SK-N-SH (cell line): ENCODE data around the gene TIMP2. TPM values are rescaled to one million over a fixed set of nuclear protein-coding genes. Genes with fewer than 3 reads are reported as not detected.

ENCODE experiments used
- CTCF ChIA-PET: fragments of 300-600, 350-600 bp; formaldehyde crosslinking; extraction: SDS; loops from one replicate; lab custom pipeline; 2021; lab: Yijun Ruan, JAX
- POLR2A ChIA-PET: fragments of 350-600 bp; sonication (Branson Sonifier 250); formaldehyde crosslinking; extraction: SDS; loops from one replicate; lab custom pipeline; 2020; ENCODE audit warnings: antibody characterized with exemption, inconsistent platforms; lab: Yijun Ruan, JAX
- DNase-seq: peaks from one replicate; pipeline ENCODE4 v3.0.0; 2012
- H2AFZ ChIP-seq: fragments of 200-600 bp; sonication (generic); 2 replicates; pipeline ENCODE4 v1.8.1; 2016; ENCODE audit warnings: antibody characterized with exemption, mild to moderate bottlenecking, low read depth
- H3F3A ChIP-seq: fragments of 200-600 bp; sonication (generic); replicated peaks from 2 replicates; pipeline ENCODE3; 2016; ENCODE audit warnings: antibody characterized with exemption, mild to moderate bottlenecking; ENCODE audit not compliant: insufficient read depth
- H3K27ac ChIP-seq, 2 experiments: fragments of 200-500 bp in 1 of 2; fragments of 200-600 bp in 1 of 2; sonication (Bioruptor generic) in 1 of 2; sonication (generic), shearing (Covaris generic) in 1 of 2; 2 replicates each; pipeline versions ENCODE4 v1.5.1 to v1.6.1; 2014 to 2016; ENCODE audit warnings: low read depth in 2 of 2, inconsistent platforms in 1 of 2, low read length in 1 of 2, mild to moderate bottlenecking in 1 of 2, mixed read lengths in 1 of 2
- H3K27me3 ChIP-seq: fragments of 200-600 bp; sonication (generic), shearing (Covaris generic); 2 replicates; pipeline ENCODE4 v1.6.1; 2016; ENCODE audit warnings: mixed run types; ENCODE audit not compliant: insufficient read depth
- H3K36me3 ChIP-seq, 2 experiments: fragments of 200-500 bp in 1 of 2; fragments of 200-600 bp in 1 of 2; sonication (Bioruptor generic) in 1 of 2; sonication (generic) in 1 of 2; replicated peaks in 1 of 2; 2 replicates each; pipeline versions ENCODE3 to v1.5.1; 2014 to 2016; ENCODE audit warnings: low read length in 1 of 2, mild to moderate bottlenecking in 1 of 2; ENCODE audit not compliant: insufficient read depth in 2 of 2, control insufficient read depth in 1 of 2
- H3K4me1 ChIP-seq, 2 experiments: fragments of 200-500 bp in 1 of 2; fragments of 200-600 bp in 1 of 2; sonication (Bioruptor generic) in 1 of 2; sonication (generic), shearing (Covaris generic) in 1 of 2; 2 replicates each; pipeline versions ENCODE4 v1.5.1 to v1.6.1; 2014 to 2016; ENCODE audit warnings: low read depth in 1 of 2, low read length in 1 of 2, mixed run types in 1 of 2; ENCODE audit not compliant: insufficient read depth in 2 of 2, control insufficient read depth in 1 of 2
- H3K4me2 ChIP-seq: fragments of 200-600 bp; sonication (generic), shearing (Covaris generic); 2 replicates; pipeline ENCODE4 v1.6.1; 2017; ENCODE audit warnings: mixed run types
- H3K4me3 ChIP-seq, 2 experiments: fragments of 200-500 bp in 1 of 2; fragments of 200-600 bp in 1 of 2; sonication (Bioruptor generic) in 1 of 2; sonication (generic), shearing (Covaris generic) in 1 of 2; 2 replicates each; pipeline versions ENCODE4 v1.5.1 to v1.8.1; 2014 to 2016; ENCODE audit warnings: low read depth in 2 of 2, inconsistent platforms in 1 of 2, low read length in 1 of 2, mild to moderate bottlenecking in 1 of 2, mixed read lengths in 1 of 2, moderate library complexity in 1 of 2
- H3K79me2 ChIP-seq: fragments of 200-600 bp; sonication (generic); 2 replicates; pipeline ENCODE4 v1.8.1; 2017; ENCODE audit warnings: mild to moderate bottlenecking; ENCODE audit not compliant: insufficient read depth
- H3K9ac ChIP-seq: fragments of 200-600 bp; sonication (generic); 2 replicates; pipeline ENCODE4 v1.6.1; 2017; ENCODE audit warnings: mixed run types
- H3K9me2 ChIP-seq: fragments of 200-600 bp; sonication (generic); 2 replicates; pipeline ENCODE4 v1.6.1; 2017; ENCODE audit warnings: mixed run types
- H3K9me3 ChIP-seq: fragments of 200-600 bp; sonication (generic); 2 replicates; pipeline ENCODE4 v1.6.1; 2017; ENCODE audit warnings: mixed run types, mild to moderate bottlenecking, moderate library complexity
- H4K20me1 ChIP-seq: fragments of 200-600 bp; sonication (generic); 2 replicates; pipeline ENCODE4 v1.6.1; 2017; ENCODE audit warnings: mild to moderate bottlenecking, mixed run types; ENCODE audit not compliant: insufficient read depth
- CHD2 ChIP-seq: fragments of 150-350 bp; IDR thresholded peaks from 2 replicates; pipeline ENCODE4 v1.6.1; 2018; ENCODE audit warnings: low read length; ENCODE audit not compliant: partially characterized antibody
- EP300 ChIP-seq, 2 experiments: IDR thresholded peaks; 2 replicates each; pipeline versions ENCODE4 v1.4.0 to v1.6.1; 2012; ENCODE audit warnings: borderline replicate concordance in 1 of 2, low read depth in 1 of 2, low read length in 1 of 2
- EZH2phosphoT487 ChIP-seq: fragments of 200-600 bp; sonication (generic); IDR thresholded peaks from 2 replicates; pipeline ENCODE4 v1.6.1; 2017; ENCODE audit warnings: low read depth, mixed run types, mild to moderate bottlenecking, antibody characterized with exemption, moderate library complexity, borderline replicate concordance
- FOSL2 ChIP-seq: IDR thresholded peaks from 2 replicates; pipeline ENCODE4 v1.4.0; 2012; ENCODE audit warnings: low read depth, mild to moderate bottlenecking, moderate library complexity, borderline replicate concordance
- FOXJ3 ChIP-seq: sonication (generic); formaldehyde crosslinking; IDR thresholded peaks from 2 replicates; pipeline ENCODE4 v1.5.1; 2020; ENCODE audit warnings: mild to moderate bottlenecking, missing genetic modification reagents
- MEF2A ChIP-seq: IDR thresholded peaks from 2 replicates; pipeline ENCODE4 v1.4.0; 2012; ENCODE audit warnings: low read depth, borderline replicate concordance
- NFIC ChIP-seq: IDR thresholded peaks from 2 replicates; pipeline ENCODE4 v1.4.0; 2012; ENCODE audit warnings: borderline replicate concordance
- NRF1 ChIP-seq: IDR thresholded peaks from 2 replicates; pipeline ENCODE4 v1.6.1; 2012; ENCODE audit warnings: low read depth, mild to moderate bottlenecking, low read length
- RAD21 ChIP-seq: IDR thresholded peaks from 2 replicates; pipeline ENCODE4 v1.6.1; 2012; ENCODE audit warnings: mild to moderate bottlenecking, low read length
- RCOR1 ChIP-seq: fragments of 150-350 bp; IDR thresholded peaks from 2 replicates; pipeline ENCODE4 v1.6.1; 2017; ENCODE audit warnings: antibody characterized with exemption, low read length
- RFX5 ChIP-seq: IDR thresholded peaks from 2 replicates; pipeline ENCODE4 v1.6.1; 2012; ENCODE audit warnings: mild to moderate bottlenecking, improper control_type of control experiment, low read length
- RXRA ChIP-seq: IDR thresholded peaks from 2 replicates; pipeline ENCODE4 v1.4.0; 2012; ENCODE audit warnings: low read depth, mild to moderate bottlenecking, borderline replicate concordance
- SIN3A ChIP-seq: IDR thresholded peaks from 2 replicates; pipeline ENCODE4 v1.6.1; 2012; ENCODE audit warnings: low read depth, mild to moderate bottlenecking, low read length, moderate library complexity, borderline replicate concordance
- TAF1 ChIP-seq: IDR thresholded peaks from 2 replicates; pipeline ENCODE4 v1.6.1; 2012; ENCODE audit warnings: low read depth, mild to moderate bottlenecking, low read length, moderate library complexity, borderline replicate concordance
- TCF12 ChIP-seq: IDR thresholded peaks from 2 replicates; pipeline ENCODE4 v1.4.0; 2012
- TEAD4 ChIP-seq: IDR thresholded peaks from 2 replicates; pipeline ENCODE4 v1.4.0; 2012; ENCODE audit warnings: mild to moderate bottlenecking, borderline replicate concordance; ENCODE audit not compliant: insufficient read depth
- WGBS: methylation state at CpG from one replicate; pipeline ENCODE4 v1.1.6; 2017; ENCODE audit warnings: low lambda C conversion rate; 5-methylcytosine and 5-hydroxymethylcytosine counted together
- polyA plus RNA-seq, 3 experiments: library from polyadenylated mRNA; depleted of rRNA; stranded (reverse); fragments of >200 nt; gene quantifications; 2 replicates each; pipeline ENCODE4 v1.2.3, GENCODE V29; 2012
- TF ChIP-seq, protein P1 (sequence below): fragments of 150-350 bp; IDR thresholded peaks from 2 replicates; pipeline ENCODE4 v1.6.1; 2017; ENCODE audit warnings: antibody characterized with exemption, low read length, low read depth, borderline replicate concordance
- TF ChIP-seq, protein P2 (sequence below): IDR thresholded peaks from 2 replicates; pipeline ENCODE4; 2012
- TF ChIP-seq, protein P3 (sequence below): fragments of 200-600 bp; sonication (generic); IDR thresholded peaks from 2 replicates; pipeline ENCODE4 v1.6.1; 2017; ENCODE audit warnings: antibody characterized with exemption, mild to moderate bottlenecking, moderate library complexity
- TF ChIP-seq, protein P4 (sequence below): IDR thresholded peaks from 2 replicates; pipeline ENCODE4 v1.6.1; 2012; ENCODE audit warnings: mild to moderate bottlenecking, low read depth, low read length, moderate library complexity

The TIMP2 gene
- polyA plus RNA-seq, 1 of the 3 experiments (the other 2 are of a cell fraction) = 441 TPM

DNA sequence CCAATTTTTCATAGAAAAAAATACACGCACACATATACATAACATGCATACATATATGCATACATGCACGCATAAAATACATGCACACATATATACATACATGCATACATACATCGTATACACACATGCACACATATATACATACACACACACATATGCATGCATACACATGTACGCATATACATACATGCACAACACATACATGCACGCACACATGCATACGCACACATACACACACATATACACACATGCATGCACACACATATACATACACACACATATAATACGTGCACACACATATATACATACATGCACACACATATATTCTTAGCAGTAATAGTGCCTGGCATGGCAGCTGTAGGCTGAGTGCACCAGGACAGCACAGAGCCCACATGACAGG lies 109.5 kb downstream of the TIMP2 start:
- no peak for DNase-seq
- Histone ChIP-seq H3K27ac (no peak overlapping the region), H3K9me2 (no peaks in the 10 kb centered on the region), H3K27me3 (no peaks in the 10 kb centered on the region), H3K4me2 (no peak overlapping the region), H3F3A (peaks cover 12% of the 10 kb centered on the region), H2AFZ (no peak overlapping the region), H4K20me1 (no peaks in the 10 kb centered on the region), H3K9ac (no peak overlapping the region), H3K9me3 (no peaks in the 10 kb centered on the region), H3K79me2 (peaks cover 22% of the 10 kb centered on the region), H3K4me3 (no peak overlapping the region), H3K36me3 (peaks cover 80 to 90% of the 10 kb centered on the region in 2 experiments), H3K4me1 (peaks cover 7 to 8% of the 10 kb centered on the region in 2 experiments; a peak in 2 of 4 replicates)
- ChIA-PET CTCF (no interaction called here), POLR2A (interaction anchor here (0.6 kb wide), 1 partner anchor 25 kb away, joined by 3 read pairs; no protein-coding TSS in a partner anchor)
- WGBS = 90% methylated on average over 7 of the region's 7 CpGs
- no peak for TF ChIP-seq CHD2
- no peak for TF ChIP-seq EP300 (IDR thresholded peaks at IDR 0.05; ENCODE audit: borderline replicate concordance in 1 of 2, low read depth in 1 of 2, low read length in 1 of 2)
- TF ChIP-seq, protein P1, sequence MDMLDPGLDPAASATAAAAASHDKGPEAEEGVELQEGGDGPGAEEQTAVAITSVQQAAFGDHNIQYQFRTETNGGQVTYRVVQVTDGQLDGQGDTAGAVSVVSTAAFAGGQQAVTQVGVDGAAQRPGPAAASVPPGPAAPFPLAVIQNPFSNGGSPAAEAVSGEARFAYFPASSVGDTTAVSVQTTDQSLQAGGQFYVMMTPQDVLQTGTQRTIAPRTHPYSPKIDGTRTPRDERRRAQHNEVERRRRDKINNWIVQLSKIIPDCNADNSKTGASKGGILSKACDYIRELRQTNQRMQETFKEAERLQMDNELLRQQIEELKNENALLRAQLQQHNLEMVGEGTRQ = no peak
- no peak for TF ChIP-seq RAD21
- TF ChIP-seq RFX5 = no peak
- TF ChIP-seq RXRA = no peak
- TF ChIP-seq TAF1 = no peak
- no peak for TF ChIP-seq NRF1
- no peak for TF ChIP-seq TCF12
- TF ChIP-seq, protein P2, sequence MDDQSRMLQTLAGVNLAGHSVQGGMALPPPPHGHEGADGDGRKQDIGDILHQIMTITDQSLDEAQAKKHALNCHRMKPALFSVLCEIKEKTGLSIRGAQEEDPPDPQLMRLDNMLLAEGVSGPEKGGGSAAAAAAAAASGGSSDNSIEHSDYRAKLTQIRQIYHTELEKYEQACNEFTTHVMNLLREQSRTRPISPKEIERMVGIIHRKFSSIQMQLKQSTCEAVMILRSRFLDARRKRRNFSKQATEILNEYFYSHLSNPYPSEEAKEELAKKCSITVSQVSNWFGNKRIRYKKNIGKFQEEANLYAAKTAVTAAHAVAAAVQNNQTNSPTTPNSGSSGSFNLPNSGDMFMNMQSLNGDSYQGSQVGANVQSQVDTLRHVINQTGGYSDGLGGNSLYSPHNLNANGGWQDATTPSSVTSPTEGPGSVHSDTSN = no peak
- TF ChIP-seq SIN3A = no peak
- TF ChIP-seq FOSL2 = no peak
- TF ChIP-seq, protein P3, sequence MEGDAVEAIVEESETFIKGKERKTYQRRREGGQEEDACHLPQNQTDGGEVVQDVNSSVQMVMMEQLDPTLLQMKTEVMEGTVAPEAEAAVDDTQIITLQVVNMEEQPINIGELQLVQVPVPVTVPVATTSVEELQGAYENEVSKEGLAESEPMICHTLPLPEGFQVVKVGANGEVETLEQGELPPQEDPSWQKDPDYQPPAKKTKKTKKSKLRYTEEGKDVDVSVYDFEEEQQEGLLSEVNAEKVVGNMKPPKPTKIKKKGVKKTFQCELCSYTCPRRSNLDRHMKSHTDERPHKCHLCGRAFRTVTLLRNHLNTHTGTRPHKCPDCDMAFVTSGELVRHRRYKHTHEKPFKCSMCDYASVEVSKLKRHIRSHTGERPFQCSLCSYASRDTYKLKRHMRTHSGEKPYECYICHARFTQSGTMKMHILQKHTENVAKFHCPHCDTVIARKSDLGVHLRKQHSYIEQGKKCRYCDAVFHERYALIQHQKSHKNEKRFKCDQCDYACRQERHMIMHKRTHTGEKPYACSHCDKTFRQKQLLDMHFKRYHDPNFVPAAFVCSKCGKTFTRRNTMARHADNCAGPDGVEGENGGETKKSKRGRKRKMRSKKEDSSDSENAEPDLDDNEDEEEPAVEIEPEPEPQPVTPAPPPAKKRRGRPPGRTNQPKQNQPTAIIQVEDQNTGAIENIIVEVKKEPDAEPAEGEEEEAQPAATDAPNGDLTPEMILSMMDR = no peak
- TF ChIP-seq MEF2A = no peak
- no peak for TF ChIP-seq TEAD4
- TF ChIP-seq NFIC = no peak
- no peak for TF ChIP-seq RCOR1
- no peak for TF ChIP-seq FOXJ3 (CRISPR knock-in tag)
- TF ChIP-seq, protein P4, sequence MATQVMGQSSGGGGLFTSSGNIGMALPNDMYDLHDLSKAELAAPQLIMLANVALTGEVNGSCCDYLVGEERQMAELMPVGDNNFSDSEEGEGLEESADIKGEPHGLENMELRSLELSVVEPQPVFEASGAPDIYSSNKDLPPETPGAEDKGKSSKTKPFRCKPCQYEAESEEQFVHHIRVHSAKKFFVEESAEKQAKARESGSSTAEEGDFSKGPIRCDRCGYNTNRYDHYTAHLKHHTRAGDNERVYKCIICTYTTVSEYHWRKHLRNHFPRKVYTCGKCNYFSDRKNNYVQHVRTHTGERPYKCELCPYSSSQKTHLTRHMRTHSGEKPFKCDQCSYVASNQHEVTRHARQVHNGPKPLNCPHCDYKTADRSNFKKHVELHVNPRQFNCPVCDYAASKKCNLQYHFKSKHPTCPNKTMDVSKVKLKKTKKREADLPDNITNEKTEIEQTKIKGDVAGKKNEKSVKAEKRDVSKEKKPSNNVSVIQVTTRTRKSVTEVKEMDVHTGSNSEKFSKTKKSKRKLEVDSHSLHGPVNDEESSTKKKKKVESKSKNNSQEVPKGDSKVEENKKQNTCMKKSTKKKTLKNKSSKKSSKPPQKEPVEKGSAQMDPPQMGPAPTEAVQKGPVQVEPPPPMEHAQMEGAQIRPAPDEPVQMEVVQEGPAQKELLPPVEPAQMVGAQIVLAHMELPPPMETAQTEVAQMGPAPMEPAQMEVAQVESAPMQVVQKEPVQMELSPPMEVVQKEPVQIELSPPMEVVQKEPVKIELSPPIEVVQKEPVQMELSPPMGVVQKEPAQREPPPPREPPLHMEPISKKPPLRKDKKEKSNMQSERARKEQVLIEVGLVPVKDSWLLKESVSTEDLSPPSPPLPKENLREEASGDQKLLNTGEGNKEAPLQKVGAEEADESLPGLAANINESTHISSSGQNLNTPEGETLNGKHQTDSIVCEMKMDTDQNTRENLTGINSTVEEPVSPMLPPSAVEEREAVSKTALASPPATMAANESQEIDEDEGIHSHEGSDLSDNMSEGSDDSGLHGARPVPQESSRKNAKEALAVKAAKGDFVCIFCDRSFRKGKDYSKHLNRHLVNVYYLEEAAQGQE = no peak
- no peak for TF ChIP-seq EZH2phosphoT487
